Activated CD8-positive, alpha-beta T cell treated with anti-CD3 and anti-CD28 coated beads for 36 hours (primary cell): ENCODE data around the gene ATP8B4. TPM values are rescaled to one million over a fixed set of nuclear protein-coding genes. Genes with fewer than 3 reads are reported as not detected.

Experiments used
- ATAC-seq: fragments of 200-7000 bp; cut with Tn5 transposase; one replicate; pipeline ENCODE4 v1.10.0; 2021; ENCODE audit warnings: mild to moderate bottlenecking, moderate library complexity
- CTCF ChIA-PET: fragments of 350-600 bp; sonication (Branson Sonifier 250); formaldehyde crosslinking; loops from one replicate; lab custom pipeline; 2021; ENCODE audit warnings: antibody characterized with exemption; lab: Charles Lee
- POLR2A ChIA-PET: fragments of 350-600 bp; sonication (Branson Sonifier 250); formaldehyde crosslinking; loops from one replicate; lab custom pipeline; 2021; ENCODE audit warnings: antibody characterized with exemption; lab: Charles Lee
- DNase-seq: peaks from one replicate; pipeline ENCODE4 v3.0.0-alpha.2; 2020
- H3K27ac Mint-ChIP-seq: one replicate; pipeline ENCODE4 v1.8.0; 2021; ENCODE audit warnings: mild to moderate bottlenecking, mixed read lengths
- H3K27me3 Mint-ChIP-seq: one replicate; pipeline ENCODE4 v1.8.0; 2021; ENCODE audit warnings: mixed read lengths
- H3K36me3 Mint-ChIP-seq: one replicate; pipeline ENCODE4 v1.8.0; 2021; ENCODE audit warnings: low read depth, mixed read lengths
- H3K4me1 Mint-ChIP-seq: one replicate; pipeline ENCODE4 v1.8.0; 2021; ENCODE audit warnings: low read depth, mixed read lengths
- H3K4me3 Mint-ChIP-seq: one replicate; pipeline ENCODE4 v1.8.0; 2021; ENCODE audit warnings: mild to moderate bottlenecking, moderate library complexity, mixed read lengths
- H3K9me3 Mint-ChIP-seq: one replicate; pipeline ENCODE4 v1.8.0; 2021; ENCODE audit warnings: mixed read lengths
- intact Hi-C: fragments of 100-400 bp; cut with micrococcal nuclease; formaldehyde crosslinking; loops from one replicate; pipeline ENCODE4 v1.10.0; 2022
- total RNA-seq, 2 experiments: library from RNA; stranded (reverse); gene quantifications; one replicate each; pipeline ENCODE4 v1.2.3, GENCODE V29; 2021
- TF ChIP-seq, protein P1 (sequence below): fragments of 200-600 bp; IDR thresholded peaks from one replicate; pipeline ENCODE4 v1.8.0; 2022; ENCODE audit warnings: antibody characterized with exemption, mild to moderate bottlenecking

Gene ATP8B4
- total RNA-seq, 2 experiments from 2014 or later = 4.6 to 5.8 TPM

DNA sequence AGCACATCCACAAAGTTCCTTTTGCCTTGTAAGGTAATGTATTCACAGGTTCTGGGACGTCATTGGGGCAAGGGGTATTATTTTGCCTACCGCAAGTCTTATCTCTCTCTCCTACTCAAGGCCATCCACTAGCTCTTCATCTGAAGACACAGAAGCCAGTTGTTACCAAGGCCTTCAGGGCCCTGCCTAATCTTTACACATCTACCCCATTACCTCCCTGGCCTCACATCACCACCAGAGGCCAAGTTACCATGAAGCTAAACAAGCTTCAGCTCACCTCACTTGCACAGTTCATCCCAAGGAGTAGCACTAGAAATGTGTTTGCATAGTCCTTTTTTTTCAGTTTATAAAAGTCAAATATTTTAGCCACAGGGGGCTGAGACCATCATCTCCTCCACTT lies 34.1 kb downstream of the ATP8B4 start:
- ChIA-PET POLR2A (no interaction called here), CTCF (no interaction called here)
- Mint-ChIP-seq H3K36me3 (no peaks in the 10 kb centered on the region), H3K4me1 (peaks cover 2% of the 10 kb centered on the region), H3K27me3 (no peaks in the 10 kb centered on the region), H3K27ac (no peak overlapping the region), H3K4me3 (no peak overlapping the region), H3K9me3 (peaks cover 2% of the 10 kb centered on the region)
- intact Hi-C loops = no loop called here
- TF ChIP-seq, protein P1, sequence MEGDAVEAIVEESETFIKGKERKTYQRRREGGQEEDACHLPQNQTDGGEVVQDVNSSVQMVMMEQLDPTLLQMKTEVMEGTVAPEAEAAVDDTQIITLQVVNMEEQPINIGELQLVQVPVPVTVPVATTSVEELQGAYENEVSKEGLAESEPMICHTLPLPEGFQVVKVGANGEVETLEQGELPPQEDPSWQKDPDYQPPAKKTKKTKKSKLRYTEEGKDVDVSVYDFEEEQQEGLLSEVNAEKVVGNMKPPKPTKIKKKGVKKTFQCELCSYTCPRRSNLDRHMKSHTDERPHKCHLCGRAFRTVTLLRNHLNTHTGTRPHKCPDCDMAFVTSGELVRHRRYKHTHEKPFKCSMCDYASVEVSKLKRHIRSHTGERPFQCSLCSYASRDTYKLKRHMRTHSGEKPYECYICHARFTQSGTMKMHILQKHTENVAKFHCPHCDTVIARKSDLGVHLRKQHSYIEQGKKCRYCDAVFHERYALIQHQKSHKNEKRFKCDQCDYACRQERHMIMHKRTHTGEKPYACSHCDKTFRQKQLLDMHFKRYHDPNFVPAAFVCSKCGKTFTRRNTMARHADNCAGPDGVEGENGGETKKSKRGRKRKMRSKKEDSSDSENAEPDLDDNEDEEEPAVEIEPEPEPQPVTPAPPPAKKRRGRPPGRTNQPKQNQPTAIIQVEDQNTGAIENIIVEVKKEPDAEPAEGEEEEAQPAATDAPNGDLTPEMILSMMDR = no peak
- ATAC-seq (peak; percentile 34), DNase-seq (no peak)

DNA sequence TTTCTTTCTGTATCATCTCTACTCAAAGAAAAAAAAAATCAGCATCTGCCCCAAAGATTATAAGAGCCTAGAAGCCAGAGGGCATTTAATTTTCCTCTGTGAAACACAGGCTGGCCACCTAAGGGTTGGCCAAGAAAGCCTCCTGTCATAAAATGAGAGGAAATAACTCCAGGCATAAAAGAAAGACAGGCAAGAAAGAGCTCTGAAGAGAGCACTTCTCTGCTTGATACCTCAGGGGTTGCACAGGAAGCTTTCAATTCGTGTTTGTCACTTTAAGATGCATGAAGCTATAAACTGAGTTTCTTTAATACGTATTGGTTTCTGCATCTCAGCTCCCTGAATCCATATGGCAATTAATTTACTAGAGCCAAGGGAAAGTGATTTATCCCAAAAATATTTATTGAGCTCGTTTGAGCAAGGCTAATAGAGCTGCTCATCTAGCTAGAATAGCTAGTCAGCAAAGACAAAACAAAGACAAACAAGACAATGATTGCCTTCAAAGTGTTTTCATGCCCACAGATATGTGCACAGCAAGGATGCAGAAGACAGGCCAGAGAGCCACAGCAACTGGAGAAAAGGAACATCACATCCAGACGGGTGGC lies 35.5 kb downstream of the ATP8B4 start:
- TF ChIP-seq, protein P1 = no peak
- Mint-ChIP-seq H3K9me3 (no peaks in the 10 kb centered on the region), H3K36me3 (no peaks in the 10 kb centered on the region), H3K4me1 (no peaks in the 10 kb centered on the region), H3K27ac (no peak overlapping the region), H3K27me3 (no peaks in the 10 kb centered on the region), H3K4me3 (no peak overlapping the region)
- CTCF ChIA-PET = interaction anchor here (0.6 kb wide), 1 partner anchor 104 kb away, joined by 3 read pairs; no protein-coding TSS in a partner anchor
- POLR2A ChIA-PET = interaction anchor here (0.6 kb wide), 1 partner anchor 31 kb away, joined by 3 read pairs; no protein-coding TSS in a partner anchor
- intact Hi-C loops = no loop called here
- DNase-seq (no peak), ATAC-seq (no peak)

DNA sequence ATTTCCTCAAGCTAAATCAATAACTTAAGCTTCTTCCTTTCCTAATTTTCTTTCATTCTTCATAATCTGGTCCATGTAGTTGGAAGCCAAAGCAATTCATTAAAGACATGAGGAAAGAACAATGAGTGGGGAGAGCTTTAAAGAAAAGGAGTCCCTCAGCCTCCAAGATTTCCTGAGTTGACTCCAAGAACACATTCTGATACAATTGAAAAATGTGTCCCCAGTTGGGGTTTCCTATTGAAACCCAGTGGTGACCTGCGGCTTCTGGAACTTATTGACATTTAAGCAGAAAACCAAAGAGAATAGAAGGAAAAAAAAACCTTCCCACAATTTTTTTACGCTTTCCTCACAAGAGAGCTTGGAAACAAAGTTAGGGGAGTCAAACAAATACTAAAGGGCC lies 37.0 kb downstream of the ATP8B4 start:
- Mint-ChIP-seq H3K9me3 (no peaks in the 10 kb centered on the region), H3K36me3 (no peaks in the 10 kb centered on the region), H3K27me3 (no peaks in the 10 kb centered on the region), H3K4me1 (no peaks in the 10 kb centered on the region), H3K4me3 (no peak overlapping the region), H3K27ac (no peak overlapping the region)
- ChIA-PET POLR2A (no interaction called here), CTCF (no interaction called here)
- no peak for DNase-seq
- ATAC-seq = no peak
- TF ChIP-seq, protein P1 = no peak
- intact Hi-C loops = no loop called here

DNA sequence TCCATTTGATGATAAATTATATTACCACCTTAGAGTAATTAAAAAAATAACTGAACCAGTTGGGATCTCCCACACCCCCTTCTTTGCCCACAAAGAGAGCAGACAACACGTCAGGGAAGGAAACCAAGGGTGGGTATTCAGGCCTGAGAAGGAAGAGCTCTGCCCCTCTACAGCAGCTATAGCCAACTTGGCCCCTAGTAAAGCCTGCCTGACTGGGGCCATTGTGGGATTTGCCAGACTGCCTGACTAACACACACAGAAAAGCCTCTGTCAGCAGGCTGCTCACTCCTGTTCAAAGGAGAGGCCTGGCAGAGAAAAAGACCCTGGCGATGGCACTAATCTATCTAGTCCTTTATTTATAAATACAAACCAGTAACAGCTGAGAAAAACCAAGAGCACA lies 41.4 kb downstream of the ATP8B4 start:
- Mint-ChIP-seq H3K4me3 (no peak overlapping the region), H3K27me3 (no peaks in the 10 kb centered on the region), H3K27ac (no peak overlapping the region), H3K4me1 (no peaks in the 10 kb centered on the region), H3K9me3 (no peaks in the 10 kb centered on the region), H3K36me3 (no peaks in the 10 kb centered on the region)
- POLR2A ChIA-PET = interaction anchor here (0.6 kb wide), 1 partner anchor 426 kb away, joined by 3 read pairs; no protein-coding TSS in a partner anchor
- no peak for ATAC-seq
- intact Hi-C loops = no loop called here
- TF ChIP-seq, protein P1 = no peak
- no peak for DNase-seq
- CTCF ChIA-PET = interaction anchor here (1.5 kb wide), 1 partner anchor 239 kb away, joined by 3 read pairs; no protein-coding TSS in a partner anchor

DNA sequence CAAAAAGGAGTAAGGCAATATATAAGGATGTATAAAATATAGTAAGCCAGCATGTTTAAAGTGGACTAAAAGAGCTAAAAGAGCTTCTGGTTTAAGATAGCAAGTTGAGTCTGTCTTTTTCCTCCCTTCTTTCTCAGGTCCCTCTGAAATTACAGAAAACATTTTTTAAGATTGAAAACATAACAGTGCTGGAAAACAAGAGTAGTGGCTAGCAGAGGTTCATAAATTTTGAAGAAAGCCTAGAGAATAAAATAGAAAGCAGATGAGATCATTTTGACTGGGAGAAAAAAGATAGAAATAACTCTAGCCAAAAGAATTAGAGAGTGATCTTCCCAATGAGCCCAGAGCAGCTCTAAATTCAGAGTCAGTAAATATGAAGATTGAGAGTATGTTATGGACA lies 41.9 kb downstream of the ATP8B4 start:
- Mint-ChIP-seq H3K36me3 (no peaks in the 10 kb centered on the region), H3K4me1 (no peaks in the 10 kb centered on the region), H3K27ac (no peak overlapping the region), H3K9me3 (no peaks in the 10 kb centered on the region), H3K27me3 (no peaks in the 10 kb centered on the region), H3K4me3 (no peak overlapping the region)
- ChIA-PET CTCF (interaction anchor here (1.5 kb wide), 1 partner anchor 239 kb away, joined by 3 read pairs; no protein-coding TSS in a partner anchor), POLR2A (interaction anchor here (0.6 kb wide), 1 partner anchor 425 kb away, joined by 3 read pairs; no protein-coding TSS in a partner anchor)
- TF ChIP-seq, protein P1 = no peak
- no peak for ATAC-seq
- no peak for DNase-seq
- intact Hi-C loops = no loop called here
